HG02981 (cell line): Measurements from ENCODE around the gene PTPRG.

Experiments
- ATAC-seq: cut with Tn5 transposase; IDR thresholded peaks from one replicate; pipeline ENCODE4 v1.9.1; 2021; ENCODE audit warnings: mild to moderate bottlenecking, moderate library complexity; ENCODE audit not compliant: unreplicated experiment

Gene PTPRG

GRCh38 chr3:62193586-62194345 lies 632.4 kb downstream of the PTPRG start:
- no peak for ATAC-seq

GRCh38 chr3:62197350-62198012 lies 636.1 kb downstream of the PTPRG start:
- no peak for ATAC-seq

- no peak for ATAC-seq
These were observed 637.8 kb downstream of the PTPRG start for GRCh38 chr3:62199126-62199525.

- ATAC-seq: no peak
These were observed 640.2 kb downstream of the PTPRG start for GRCh38 chr3:62201438-62202035.

DNA sequence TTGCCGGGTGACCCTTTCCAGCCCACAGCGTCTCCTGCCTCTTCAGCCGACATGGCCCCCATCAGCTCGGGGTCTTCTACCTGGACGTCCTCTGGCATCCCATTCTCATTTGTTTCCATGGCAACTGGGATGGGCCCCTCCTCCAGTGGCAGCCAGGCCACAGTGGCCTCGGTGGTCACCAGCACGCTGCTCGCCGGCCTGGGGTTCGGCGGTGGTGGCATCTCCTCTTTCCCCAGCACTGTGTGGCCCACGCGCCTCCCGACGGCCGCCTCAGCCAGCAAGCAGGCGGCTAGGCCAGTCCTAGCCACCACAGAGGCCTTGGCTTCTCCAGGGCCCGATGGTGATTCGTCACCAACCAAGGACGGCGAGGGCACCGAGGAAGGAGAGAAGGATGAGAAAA lies 641.8 kb downstream of the PTPRG start:
- no peak for ATAC-seq

DNA sequence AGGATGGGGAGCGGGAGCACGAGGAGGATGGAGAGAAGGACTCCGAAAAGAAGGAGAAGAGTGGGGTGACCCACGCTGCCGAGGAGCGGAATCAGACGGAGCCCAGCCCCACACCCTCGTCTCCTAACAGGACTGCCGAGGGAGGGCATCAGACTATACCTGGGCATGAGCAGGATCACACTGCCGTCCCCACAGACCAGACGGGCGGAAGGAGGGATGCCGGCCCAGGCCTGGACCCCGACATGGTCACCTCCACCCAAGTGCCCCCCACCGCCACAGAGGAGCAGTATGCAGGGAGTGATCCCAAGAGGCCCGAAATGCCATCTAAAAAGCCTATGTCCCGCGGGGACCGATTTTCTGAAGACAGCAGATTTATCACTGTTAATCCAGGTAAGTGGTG lies 642.2 kb downstream of the PTPRG start:
- ATAC-seq: no peak

DNA sequence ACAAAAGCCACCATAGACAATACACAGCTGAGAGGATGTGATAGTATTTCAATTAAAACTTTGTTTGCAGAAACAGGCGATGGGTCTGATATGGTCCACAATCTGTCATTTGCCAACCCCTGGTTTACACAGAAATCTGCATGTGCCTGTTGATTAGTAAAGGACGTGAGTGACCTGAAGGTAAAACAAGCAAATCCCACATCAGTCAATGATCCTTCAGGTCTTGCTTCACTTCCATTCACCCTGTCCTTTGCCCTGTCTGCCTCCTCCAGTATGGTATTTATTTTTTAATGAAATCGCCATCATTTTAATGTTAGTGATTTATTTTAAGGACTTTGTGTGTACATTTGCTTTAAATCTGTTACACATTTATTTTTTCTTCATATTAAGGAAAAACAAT lies 645.8 kb downstream of the PTPRG start:
- ATAC-seq: no peak

DNA sequence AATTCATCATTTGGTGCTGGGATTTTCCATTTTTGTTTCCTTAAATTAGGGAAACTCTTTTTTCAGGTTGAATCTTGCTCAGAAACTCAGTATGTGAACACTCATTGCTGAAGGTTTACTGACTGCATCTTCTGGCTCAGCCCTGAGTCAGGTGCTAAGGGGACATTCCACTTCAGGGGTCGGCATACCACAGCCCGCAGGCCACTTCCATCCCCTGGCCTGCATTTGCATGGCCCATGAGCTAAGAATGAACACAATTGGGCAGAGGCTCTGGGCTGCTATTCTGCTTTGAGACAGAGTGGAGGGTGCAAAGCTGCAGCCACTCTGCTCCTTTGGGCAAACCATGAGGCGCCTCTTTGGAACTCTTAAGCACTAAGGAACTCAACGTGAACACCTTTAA lies 647.0 kb downstream of the PTPRG start:
- no peak for ATAC-seq

GRCh38 chr3:62209101-62209500 lies 647.7 kb downstream of the PTPRG start:
- no peak for ATAC-seq

GRCh38 chr3:62210011-62210410 lies 648.6 kb downstream of the PTPRG start:
- no peak for ATAC-seq

- ATAC-seq: no peak
These were observed 650.5 kb downstream of the PTPRG start for GRCh38 chr3:62211675-62212429.

DNA sequence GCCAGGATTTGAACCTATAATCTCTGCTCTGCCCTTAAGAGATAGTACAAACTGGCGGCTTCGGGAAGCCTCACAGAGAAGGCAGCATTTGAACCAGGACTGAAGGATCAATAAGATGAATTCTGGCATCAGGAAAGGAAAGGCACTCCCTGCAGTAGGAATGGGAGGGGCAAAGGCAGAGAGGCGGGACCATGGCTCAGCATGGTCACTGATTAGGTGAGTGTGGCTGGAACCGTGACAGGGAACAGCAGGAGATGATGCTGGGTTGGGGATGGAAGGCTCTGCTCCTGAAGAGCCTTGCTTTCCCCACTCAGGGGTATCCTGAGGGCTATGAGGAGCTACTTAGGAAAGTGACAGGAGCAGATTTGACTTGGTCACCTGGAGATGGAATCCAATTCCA lies 653.5 kb downstream of the PTPRG start:
- no peak for ATAC-seq

DNA sequence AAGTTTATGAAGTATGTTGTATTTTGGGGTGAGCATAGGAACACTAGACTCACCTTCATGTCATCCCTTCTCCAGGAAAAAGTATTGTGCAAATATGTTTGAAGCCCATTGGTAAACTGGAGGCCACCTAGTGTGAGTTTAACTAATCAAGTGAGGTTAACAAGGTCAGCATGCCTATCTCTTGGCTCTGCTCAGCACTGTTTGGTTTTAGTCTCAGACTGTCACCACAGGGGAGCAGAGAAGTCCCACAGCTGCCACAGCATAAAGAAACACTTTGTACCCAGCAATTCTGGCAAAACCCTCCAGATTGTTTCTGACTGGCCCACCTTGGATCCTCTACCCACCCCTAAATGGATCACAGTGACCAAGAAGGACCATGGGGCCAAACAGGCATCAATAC lies 659.2 kb downstream of the PTPRG start:
- ATAC-seq: no peak

DNA sequence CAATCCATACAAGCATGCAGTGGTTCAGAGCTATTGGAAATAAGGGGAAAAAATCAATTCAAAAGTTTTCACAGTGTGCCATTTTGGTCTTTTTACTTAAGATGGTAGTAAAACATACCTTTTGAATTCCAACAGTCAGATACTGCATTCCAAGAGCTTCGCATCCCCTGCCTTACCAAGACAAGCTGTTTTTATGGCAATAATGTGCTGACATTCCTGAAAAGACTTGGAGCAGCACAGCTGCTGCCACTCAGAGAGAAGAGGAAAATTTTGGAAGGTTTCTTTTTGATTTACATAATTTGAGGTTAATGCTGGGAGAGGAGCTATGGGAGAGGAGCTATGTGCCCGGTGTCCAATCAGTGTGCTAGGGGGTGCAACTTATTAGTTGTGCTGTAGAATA lies 663.7 kb downstream of the PTPRG start:
- ATAC-seq: no peak

GRCh38 chr3:62226601-62227339 lies 665.4 kb downstream of the PTPRG start:
- ATAC-seq: no peak

DNA sequence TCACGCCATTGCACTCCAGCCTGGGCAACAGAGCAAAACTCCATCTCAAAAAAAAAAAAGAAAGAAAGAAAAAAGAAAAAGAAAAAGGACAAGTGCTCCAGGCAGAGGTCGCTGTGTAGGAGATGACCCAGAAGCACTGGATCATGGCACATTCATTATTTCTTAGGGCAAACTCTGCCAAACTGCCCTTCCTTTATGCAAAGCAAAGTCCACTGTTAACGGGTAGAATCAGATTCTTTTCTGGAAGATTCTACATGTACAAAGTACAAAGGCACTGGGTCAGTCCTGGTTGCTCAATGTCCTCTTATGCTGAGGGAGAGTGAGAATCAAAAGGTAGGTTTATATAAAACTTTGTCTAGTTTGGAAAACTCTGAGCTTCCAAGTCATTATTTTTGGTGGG lies 667.1 kb downstream of the PTPRG start:
- no peak for ATAC-seq

DNA sequence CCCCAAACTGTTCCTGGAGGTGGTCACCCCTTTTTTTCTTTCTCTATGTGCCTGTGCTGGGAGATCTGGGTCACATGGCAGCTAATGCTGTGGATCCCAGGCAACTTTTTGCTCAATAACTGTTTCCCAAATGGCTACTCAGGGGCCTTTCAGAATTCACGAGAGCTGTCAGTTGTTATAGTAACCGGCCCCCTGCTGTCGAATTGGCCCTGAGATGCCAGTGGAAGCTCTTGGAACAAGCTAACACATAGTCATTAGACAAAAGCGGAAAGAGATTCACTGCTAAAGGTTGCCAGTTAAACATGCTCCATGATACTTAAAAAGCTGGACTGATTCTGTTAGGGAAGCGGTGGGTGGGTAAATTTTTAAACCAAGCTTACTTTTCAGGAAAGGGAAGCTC lies 667.8 kb downstream of the PTPRG start:
- no peak for ATAC-seq

- no peak for ATAC-seq
These were observed 668.5 kb downstream of the PTPRG start for GRCh38 chr3:62229908-62230307.

DNA sequence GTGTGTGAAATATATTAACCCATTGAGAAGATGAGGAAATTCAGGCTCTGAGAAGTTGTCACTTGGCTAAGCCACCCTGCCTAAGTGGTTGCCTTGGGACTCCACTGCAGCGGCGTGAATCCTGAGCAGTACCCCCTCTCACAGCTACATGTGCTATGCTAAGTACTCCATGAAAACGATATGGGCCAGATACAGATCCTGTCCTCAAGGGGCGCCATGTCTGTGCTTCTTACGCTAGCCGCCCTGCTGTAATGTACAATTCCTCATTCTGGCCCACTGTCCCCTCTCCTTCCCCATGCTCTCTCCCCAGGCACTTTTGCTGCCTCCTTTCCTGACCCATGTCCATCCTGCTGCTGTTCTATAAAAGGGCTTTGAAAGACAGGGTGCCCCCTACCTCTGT lies 671.7 kb downstream of the PTPRG start:
- no peak for ATAC-seq

GRCh38 chr3:62236016-62236415 lies 674.6 kb downstream of the PTPRG start:
- ATAC-seq: no peak
